K562 (cell line): ENCODE measurements around the gene ZNF302. TPM values are rescaled to one million over a fixed set of nuclear protein-coding genes. Genes with fewer than 3 reads are reported as not detected.

Source experiments
- ATAC-seq: fragments of 200-7000 bp; cut with Tn5 transposase; 3 replicates; pipeline ENCODE4 v1.9.1; 2020; ENCODE audit warnings: moderate library complexity
- BruUV-seq: library from RNA; stranded (reverse); fragments of 400-500 nt; replicated peaks from 2 replicates; lab custom pipeline; 2021; lab: Mats Ljungman, UMichigan
- CTCF ChIA-PET: fragments of 300-600 bp; formaldehyde crosslinking; extraction: SDS; loops from one replicate; lab custom pipeline; 2021; ENCODE audit warnings: low intra/inter-chr PET ratio; lab: Yijun Ruan, JAX
- POLR2A ChIA-PET: fragments of 300-600, 350-650 bp; sonication (Branson Sonifier 250); formaldehyde crosslinking; extraction: SDS; loops from one replicate; lab custom pipeline; 2021; ENCODE audit warnings: antibody characterized with exemption, inconsistent platforms; lab: Yijun Ruan, JAX
- DNase-seq, 4 experiments: peaks; one replicate each; pipeline versions ENCODE4 v3.0.0 to v3.0.0-alpha.2; 2011 to 2018; ENCODE audit warnings: low spot score in 3 of 4, mixed read lengths in 3 of 4; ENCODE audit errors: extremely low read depth in 1 of 4
- FAIRE-seq: peaks from 2 replicates; lab custom pipeline; 2011; peaks lifted over from hg19 to GRCh38; lab: Jason Lieb, UNC
- H2AFZ ChIP-seq: 2 replicates; pipeline ENCODE4 v1.6.0; 2011; ENCODE audit warnings: low read depth, low read length, control low read depth, inconsistent platforms
- H3K27ac ChIP-seq: fragments of 200-600 bp; 3 replicates; pipeline ENCODE4 v1.8.0; 2011; ENCODE audit warnings: low read depth, mild to moderate bottlenecking, control low read depth, inconsistent platforms, low read length, moderate library complexity, mixed read lengths; ENCODE audit errors: extremely low read depth
- H3K27me3 ChIP-seq, 2 experiments: fragments of 300-600 bp in 1 of 2; 2 replicates in 1 of 2; 3 replicates in 1 of 2; pipeline versions ENCODE4 v1.6.0 to v1.8.0; 2011; ENCODE audit warnings: inconsistent platforms in 2 of 2, low read length in 2 of 2, mild to moderate bottlenecking in 1 of 2, mixed read lengths in 1 of 2, moderate library complexity in 1 of 2; ENCODE audit not compliant: control insufficient read depth in 2 of 2, insufficient read depth in 2 of 2
- H3K36me3 ChIP-seq: fragments of 300-600 bp; 3 replicates; pipeline ENCODE4 v1.8.0; 2011; ENCODE audit warnings: mild to moderate bottlenecking, low read length, inconsistent platforms; ENCODE audit not compliant: control insufficient read depth, insufficient read depth
- H3K4me1 ChIP-seq, 2 experiments: fragments of 200-600 bp in 1 of 2; replicated peaks in 1 of 2; 2 replicates in 1 of 2; 3 replicates in 1 of 2; pipeline versions ENCODE4 v1.5.1 to v1.8.0; 2011; ENCODE audit warnings: inconsistent platforms in 2 of 2, low read length in 2 of 2, mild to moderate bottlenecking in 1 of 2, mixed read lengths in 1 of 2, moderate library complexity in 1 of 2; ENCODE audit not compliant: control insufficient read depth in 2 of 2, insufficient read depth in 2 of 2
- H3K4me2 ChIP-seq: 2 replicates; pipeline ENCODE4 v1.6.1; 2011; ENCODE audit warnings: low read length, control low read depth, inconsistent platforms, mixed read lengths; ENCODE audit not compliant: insufficient read depth
- H3K4me3 ChIP-seq: fragments of 200-600 bp; sonication (generic), shearing (Covaris generic); 2 replicates; pipeline ENCODE4 v1.5.1; 2016; ENCODE audit warnings: control low read depth, inconsistent platforms
- H3K79me2 ChIP-seq: fragments of 200-600 bp; 3 replicates; pipeline ENCODE4 v1.8.0; 2011; ENCODE audit warnings: low read length, inconsistent platforms; ENCODE audit not compliant: control insufficient read depth, insufficient read depth
- H3K9ac ChIP-seq, 2 experiments: 2 replicates each; pipeline versions ENCODE4 v1.6.0 to v1.6.1; 2011; ENCODE audit warnings: low read depth in 2 of 2, low read length in 2 of 2, control low read depth in 1 of 2, inconsistent platforms in 1 of 2, mild to moderate bottlenecking in 1 of 2, mixed read lengths in 1 of 2; ENCODE audit not compliant: insufficient read depth in 1 of 2
- H3K9me1 ChIP-seq: one replicate; pipeline ENCODE4 v1.6.0; 2011; ENCODE audit warnings: inconsistent platforms, mild to moderate bottlenecking, low read length, moderate library complexity; ENCODE audit not compliant: control insufficient read depth, insufficient read depth
- H3K9me3 ChIP-seq: replicated peaks from 2 replicates; pipeline ENCODE4 v1.5.1; 2011; ENCODE audit warnings: low read depth, low read length, inconsistent platforms; ENCODE audit not compliant: control insufficient read depth, insufficient read depth
- H4K20me1 ChIP-seq: replicated peaks from 2 replicates; pipeline ENCODE4 v1.6.1; 2011; ENCODE audit warnings: low read length, inconsistent platforms, mixed read lengths; ENCODE audit not compliant: control insufficient read depth, insufficient read depth
- PRDM10 ChIP-seq: fragments of 450-650 bp; IDR thresholded peaks from 2 replicates; pipeline ENCODE4 v1.6.1; 2018; ENCODE audit not compliant: partially characterized antibody
- STAG1 ChIP-seq: sonication (generic); formaldehyde crosslinking; IDR thresholded peaks from 2 replicates; pipeline ENCODE4 v1.5.0; 2020; ENCODE audit warnings: missing genetic modification reagents, borderline replicate concordance
- TOE1 ChIP-seq, 2 experiments: fragments of 450-650 bp in 1 of 2; sonication (generic) in 1 of 2; formaldehyde crosslinking in 1 of 2; IDR thresholded peaks; 2 replicates each; pipeline versions ENCODE4 v1.7.1 to v1.8.0; 2016 to 2022; ENCODE audit warnings: borderline replicate concordance in 2 of 2, mild to moderate bottlenecking in 2 of 2, antibody characterized with exemption in 1 of 2, inconsistent platforms in 1 of 2, low read depth in 1 of 2, missing genetic modification reagents in 1 of 2, moderate library complexity in 1 of 2
- XRCC5 ChIP-seq: fragments of 200-400 bp; formaldehyde crosslinking; IDR thresholded peaks from 2 replicates; pipeline ENCODE4 v1.6.1; 2017; ENCODE audit warnings: low read depth, mild to moderate bottlenecking, low read length
- ZC3H11A ChIP-seq: IDR thresholded peaks from 2 replicates; pipeline ENCODE4 v1.6.1; 2012; ENCODE audit warnings: low read depth, low read length, improper control_type of control experiment
- ZNF175 ChIP-seq: fragments of 200-800 bp; sonication (Bioruptor generic); IDR thresholded peaks from 2 replicates; pipeline ENCODE4 v1.6.1; 2016; ENCODE audit warnings: low read depth, mild to moderate bottlenecking, missing genetic modification characterization, missing compliant biosample characterization
- ZZZ3 ChIP-seq: fragments of 450-650 bp; IDR thresholded peaks from 2 replicates; pipeline ENCODE4 v1.6.1; 2016; ENCODE audit warnings: antibody characterized with exemption, mild to moderate bottlenecking, moderate library complexity
- WGBS: fragments of 100-300 bp; shearing (Covaris generic); methylation state at CpG from one replicate; pipeline ENCODE4 v1.1.6; 2016; ENCODE audit warnings: low coverage, mixed read lengths; ENCODE audit not compliant: insufficient coverage; ENCODE audit errors: missing lambda C conversion rate; 5-methylcytosine and 5-hydroxymethylcytosine counted together
- in situ Hi-C: fragments of 300-500 bp; cut with MboI; formaldehyde crosslinking; loops from 4 replicates; pipeline ENCODE4 v1.15.0; 2018; ENCODE audit warnings: inconsistent platforms, mixed read lengths
- intact Hi-C: fragments of 100-400 bp; cut with micrococcal nuclease; formaldehyde crosslinking; loops from 2 replicates; pipeline ENCODE4 v1.14.2; 2022
- polyA plus RNA-seq, 8 experiments: library from polyadenylated mRNA; depleted of rRNA in 4 of 8; stranded (reverse) in 5 of 8; unstranded in 3 of 8; fragments of >200 nt; fragmentation: Nextera tagmentation in 2 of 8; fragmentation: Illumina TruSeq in 1 of 8; extraction: Ambion mirVana in 2 of 8; extraction: Trizol in 1 of 8; gene quantifications; 2 replicates each; pipeline versions ENCODE4 v1.2.1 to v1.2.3, GENCODE V29; 2011 to 2014; ENCODE audit warnings: inconsistent platforms in 1 of 8, missing spikeins in 1 of 8
- total RNA-seq, 7 experiments: library from RNA; depleted of rRNA in 6 of 7; stranded (reverse); fragments of >200 nt in 6 of 7; fragmentation: Illumina TruSeq in 2 of 7; extraction: Trizol in 2 of 7; gene quantifications; 2 replicates each; pipeline versions ENCODE4 v1.2.1 to v1.2.3, GENCODE V29; 2011 to 2021; ENCODE audit warnings: low replicate concordance in 1 of 7
- TF ChIP-seq, protein P1 (sequence below): fragments of 250-450 bp; sonication (Bioruptor Pico); IDR thresholded peaks from 2 replicates; pipeline ENCODE4 v1.4.0; 2020; ENCODE audit warnings: mild to moderate bottlenecking
- TF ChIP-seq, protein P2 (sequence below): sonication (generic); formaldehyde crosslinking; IDR thresholded peaks from 2 replicates; pipeline ENCODE4 v1.8.0; 2022; ENCODE audit warnings: mild to moderate bottlenecking, missing genetic modification reagents
- TF ChIP-seq, protein P3 (sequence below): fragments of 450-650 bp; formaldehyde crosslinking; IDR thresholded peaks from 2 replicates; pipeline ENCODE4 v1.4.0; 2020; ENCODE audit warnings: mild to moderate bottlenecking, mixed read lengths

Gene ZNF302
- total and polyA plus RNA-seq, 9 of the 15 experiments (the other 6 are each of a cell fraction or from before 2014, with no cell fraction given) = 0.08 to 1.0 (median 0.27) TPM; not detected in 1

- ChIA-PET POLR2A (no interaction called here), CTCF (no interaction called here)
- TF ChIP-seq ZZZ3 (no peak), PRDM10 (no peak), ZC3H11A (no peak), STAG1 (CRISPR knock-in tag) (no peak), XRCC5 (no peak), TOE1 (IDR thresholded peaks at IDR 0.05; ENCODE audit: borderline replicate concordance) (no peak), TOE1 (CRISPR knock-in tag; IDR thresholded peaks at IDR 0.05; ENCODE audit: borderline replicate concordance, low read depth) (no peak), ZNF175 (CRISPR knock-in tag) (no peak)
- TF ChIP-seq, protein P1, sequence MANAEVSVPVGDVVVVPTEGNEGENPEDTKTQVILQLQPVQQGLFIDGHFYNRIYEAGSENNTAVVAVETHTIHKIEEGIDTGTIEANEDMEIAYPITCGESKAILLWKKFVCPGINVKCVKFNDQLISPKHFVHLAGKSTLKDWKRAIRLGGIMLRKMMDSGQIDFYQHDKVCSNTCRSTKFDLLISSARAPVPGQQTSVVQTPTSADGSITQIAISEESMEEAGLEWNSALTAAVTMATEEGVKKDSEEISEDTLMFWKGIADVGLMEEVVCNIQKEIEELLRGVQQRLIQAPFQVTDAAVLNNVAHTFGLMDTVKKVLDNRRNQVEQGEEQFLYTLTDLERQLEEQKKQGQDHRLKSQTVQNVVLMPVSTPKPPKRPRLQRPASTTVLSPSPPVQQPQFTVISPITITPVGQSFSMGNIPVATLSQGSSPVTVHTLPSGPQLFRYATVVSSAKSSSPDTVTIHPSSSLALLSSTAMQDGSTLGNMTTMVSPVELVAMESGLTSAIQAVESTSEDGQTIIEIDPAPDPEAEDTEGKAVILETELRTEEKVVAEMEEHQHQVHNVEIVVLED (CRISPR knock-in tag) = no peak
- TF ChIP-seq, protein P2, sequence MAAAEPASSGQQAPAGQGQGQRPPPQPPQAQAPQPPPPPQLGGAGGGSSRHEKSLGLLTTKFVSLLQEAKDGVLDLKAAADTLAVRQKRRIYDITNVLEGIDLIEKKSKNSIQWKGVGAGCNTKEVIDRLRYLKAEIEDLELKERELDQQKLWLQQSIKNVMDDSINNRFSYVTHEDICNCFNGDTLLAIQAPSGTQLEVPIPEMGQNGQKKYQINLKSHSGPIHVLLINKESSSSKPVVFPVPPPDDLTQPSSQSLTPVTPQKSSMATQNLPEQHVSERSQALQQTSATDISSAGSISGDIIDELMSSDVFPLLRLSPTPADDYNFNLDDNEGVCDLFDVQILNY = no peak
- TF ChIP-seq, protein P3, sequence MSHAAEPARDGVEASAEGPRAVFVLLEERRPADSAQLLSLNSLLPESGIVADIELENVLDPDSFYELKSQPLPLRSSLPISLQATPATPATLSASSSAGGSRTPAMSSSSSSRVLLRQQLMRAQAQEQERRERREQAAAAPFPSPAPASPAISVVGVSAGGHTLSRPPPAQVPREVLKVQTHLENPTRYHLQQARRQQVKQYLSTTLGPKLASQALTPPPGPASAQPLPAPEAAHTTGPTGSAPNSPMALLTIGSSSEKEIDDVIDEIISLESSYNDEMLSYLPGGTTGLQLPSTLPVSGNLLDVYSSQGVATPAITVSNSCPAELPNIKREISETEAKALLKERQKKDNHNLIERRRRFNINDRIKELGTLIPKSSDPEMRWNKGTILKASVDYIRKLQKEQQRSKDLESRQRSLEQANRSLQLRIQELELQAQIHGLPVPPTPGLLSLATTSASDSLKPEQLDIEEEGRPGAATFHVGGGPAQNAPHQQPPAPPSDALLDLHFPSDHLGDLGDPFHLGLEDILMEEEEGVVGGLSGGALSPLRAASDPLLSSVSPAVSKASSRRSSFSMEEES (CRISPR knock-in tag) = no peak
- Histone ChIP-seq H3K9ac (no peak overlapping the region), H3K4me1 (no peaks in the 10 kb centered on the region), H3K27ac (no peak overlapping the region), H3K4me3 (no peak overlapping the region), H2AFZ (no peak overlapping the region), H3K9me3 (no peaks in the 10 kb centered on the region), H3K36me3 (no peaks in the 10 kb centered on the region), H4K20me1 (no peaks in the 10 kb centered on the region), H3K79me2 (no peaks in the 10 kb centered on the region), H3K27me3 (peaks cover 20 to 39% of the 10 kb centered on the region in 2 experiments), H3K4me2 (no peak overlapping the region), H3K9me1 (no peaks in the 10 kb centered on the region)
- intact Hi-C loops = no loop called here
- FAIRE-seq (no peak), ATAC-seq (no peak), DNase-seq (no peak)
- WGBS = 1% methylated on average over 6 of the region's 6 CpGs
- BruUV-seq = no TSS peak
- in situ Hi-C loops = no loop called here
Observed at GRCh38 chr19:34725400-34725799, 47.9 kb downstream of the ZNF302 start.
